ENCODE measurements around the gene DNAH17. TPM values are rescaled to one million over a fixed set of nuclear protein-coding genes. Genes with fewer than 3 reads are reported as not detected.

The DNAH17 gene
- total RNA-seq, 1 experiment from 2014 or later: 0.13 TPM

DNA sequence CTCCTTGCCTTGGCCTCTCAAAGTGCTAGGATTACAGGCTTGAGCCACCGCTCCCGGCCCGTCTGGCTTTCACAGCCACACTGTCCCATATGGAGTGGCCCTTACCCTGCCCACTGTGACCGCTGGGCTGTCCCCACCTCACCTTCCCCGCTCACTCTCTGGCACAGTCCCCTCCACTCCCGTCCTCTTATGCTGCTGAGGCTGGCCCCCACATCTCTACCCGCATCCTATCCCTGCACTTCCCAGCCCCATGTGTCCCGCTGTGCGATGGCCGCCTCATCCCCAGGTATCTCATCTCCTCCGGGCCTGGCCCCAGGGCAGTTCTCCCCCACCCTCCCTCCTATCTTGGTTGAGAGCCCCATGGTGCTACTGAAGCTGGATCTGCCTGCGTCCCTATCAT lies 105.6 kb downstream of the DNAH17 start:
- H3K23me2 ChIP-seq (ENCODE audit: insufficient read length, low read depth, low read length, poor library complexity, severe bottlenecking): peaks cover 2% of the 10 kb centered on the region
- H3K27ac ChIP-seq (ENCODE audit: insufficient read length, low read depth, low read length): no peak overlapping the region
- no peak overlapping the region for H2BK5ac ChIP-seq (ENCODE audit: insufficient read length, low read length)
- Mint-ChIP-seq H3K9me3 (peaks cover 0 to 6% of the 10 kb centered on the region in 2 experiments; a peak in 2 of 5 replicates), H3K27me3 (ENCODE audit: low read depth) (peaks cover 25% of the 10 kb centered on the region), H3K27ac (no peak overlapping the region), H3K36me3 (ENCODE audit: insufficient read depth in 1 of 3, low read depth in 3 of 3) (no peaks in the 10 kb centered on the region), H3K4me1 (peaks cover 3 to 5% of the 10 kb centered on the region in 2 experiments; a peak in 3 of 4 replicates), H3K4me3 (no peak overlapping the region)
- H3K79me2 ChIP-seq (ENCODE audit: insufficient read depth, low read length): no peaks in the 10 kb centered on the region
- no peak for TF ChIP-seq CTCF (conservative IDR thresholded peaks at IDR 0.05)
- H4K91ac ChIP-seq (ENCODE audit: insufficient read length, low read depth, low read length): no peak overlapping the region
- no peak overlapping the region for H2BK12ac ChIP-seq (ENCODE audit: insufficient read length, low read depth, low read length)
- no peak overlapping the region for H3K56ac ChIP-seq (ENCODE audit: insufficient read length, low read depth, low read length)
- no peak overlapping the region for H2AFZ ChIP-seq (ENCODE audit: low read length)
- no peaks in the 10 kb centered on the region for H4K20me1 ChIP-seq (ENCODE audit: control insufficient read depth, insufficient read depth, insufficient read length)
- H3K14ac ChIP-seq (ENCODE audit: insufficient read depth, low read length): no peak overlapping the region
- H4K8ac ChIP-seq (replicated peaks; ENCODE audit: insufficient read length, low read depth, low read length): no peak overlapping the region
- no peak overlapping the region for H2AK5ac ChIP-seq (ENCODE audit: insufficient read length, low read length)
- H3K23ac ChIP-seq (ENCODE audit: insufficient read length, low read depth, low read length): no peak overlapping the region
- H3T11ph ChIP-seq (ENCODE audit: low read length): no peak overlapping the region
- H3K4me2 ChIP-seq (ENCODE audit: insufficient read depth, insufficient read length, low read length): no peak overlapping the region
- H2BK15ac ChIP-seq (ENCODE audit: low read depth, low read length): no peak overlapping the region
- no peaks in the 10 kb centered on the region for H3K27me3 ChIP-seq (ENCODE audit: insufficient read depth, low read length)
- H3K79me1 ChIP-seq (ENCODE audit: insufficient read depth, low read depth, low read length, poor library complexity, severe bottlenecking): no peaks in the 10 kb centered on the region
- no CpG with 5 or more reads among the region's 12 CpGs for WGBS (ENCODE audit: extremely low coverage, insufficient read length, low lambda C conversion rate)
- no peak overlapping the region for H4K5ac ChIP-seq (ENCODE audit: insufficient read length, low read depth, low read length)
- no peak overlapping the region for H2BK20ac ChIP-seq (ENCODE audit: low read depth, low read length, poor library complexity, severe bottlenecking)
- H3K9me3 ChIP-seq (ENCODE audit: control insufficient read depth, low read depth, low read length): no peaks in the 10 kb centered on the region
- H3K18ac ChIP-seq (ENCODE audit: insufficient read length, low read depth, low read length): no peak overlapping the region
- H3K9ac ChIP-seq (ENCODE audit: extremely low read depth, insufficient read length, low read length): no peak overlapping the region
- no peak overlapping the region for H3K4ac ChIP-seq (ENCODE audit: low read depth, low read length)
- no peak overlapping the region for H2BK120ac ChIP-seq (ENCODE audit: low read depth, low read length, poor library complexity, severe bottlenecking)
- no peak for DNase-seq
- no peaks in the 10 kb centered on the region for H3K4me1 ChIP-seq (ENCODE audit: insufficient read depth, low read length)

All from H9 (cell line).